Endothelial cell (in vitro differentiated cells): ENCODE measurements around the gene DAZAP1. TPM values are rescaled to one million over a fixed set of nuclear protein-coding genes. Genes with fewer than 3 reads are reported as not detected.
A peak's percentile ranks its signal among the peaks of the same experiment; 100 is the strongest.

Experiments used
- DNase-seq: peaks from one replicate; pipeline ENCODE4 v3.0.0; 2021; ENCODE audit warnings: low spot score
- H3K27ac Mint-ChIP-seq: one replicate; pipeline ENCODE4 v1.8.0; 2021; ENCODE audit warnings: mixed read lengths, inconsistent platforms; ENCODE audit not compliant: unreplicated experiment
- H3K27me3 Mint-ChIP-seq: one replicate; pipeline ENCODE4 v1.8.0; 2021; ENCODE audit warnings: mild to moderate bottlenecking, moderate library complexity, mixed read lengths, inconsistent platforms; ENCODE audit not compliant: unreplicated experiment
- H3K36me3 Mint-ChIP-seq: one replicate; pipeline ENCODE4 v1.8.0; 2021; ENCODE audit warnings: mild to moderate bottlenecking, low read depth, mixed read lengths, inconsistent platforms; ENCODE audit not compliant: unreplicated experiment
- H3K4me1 Mint-ChIP-seq: one replicate; pipeline ENCODE4 v1.8.0; 2021; ENCODE audit warnings: mild to moderate bottlenecking, mixed read lengths, inconsistent platforms; ENCODE audit not compliant: unreplicated experiment
- H3K4me3 Mint-ChIP-seq: one replicate; pipeline ENCODE4 v1.8.0; 2021; ENCODE audit warnings: mild to moderate bottlenecking, mixed read lengths, inconsistent platforms; ENCODE audit not compliant: unreplicated experiment
- H3K9me3 Mint-ChIP-seq: one replicate; pipeline ENCODE4 v1.8.0; 2021; ENCODE audit warnings: mixed read lengths, inconsistent platforms; ENCODE audit not compliant: unreplicated experiment
- total RNA-seq: library from RNA; stranded (reverse); fragmentation: NEBNext Ultra II Directional; extraction: Animal tissue kit (Norgen Biotek cat#: 25700); gene quantifications from one replicate; pipeline ENCODE4 v1.2.1, GENCODE V29; 2021; ENCODE audit not compliant: unreplicated experiment
- TF ChIP-seq, protein P1 (sequence below): fragments of 200-600 bp; sonication (generic); IDR thresholded peaks from one replicate; pipeline ENCODE4 v1.5.0; 2021; ENCODE audit warnings: antibody characterized with exemption; ENCODE audit not compliant: unreplicated experiment

The DAZAP1 gene
- total RNA-seq, 1 donor from 2014 or later = 145 TPM

DNA sequence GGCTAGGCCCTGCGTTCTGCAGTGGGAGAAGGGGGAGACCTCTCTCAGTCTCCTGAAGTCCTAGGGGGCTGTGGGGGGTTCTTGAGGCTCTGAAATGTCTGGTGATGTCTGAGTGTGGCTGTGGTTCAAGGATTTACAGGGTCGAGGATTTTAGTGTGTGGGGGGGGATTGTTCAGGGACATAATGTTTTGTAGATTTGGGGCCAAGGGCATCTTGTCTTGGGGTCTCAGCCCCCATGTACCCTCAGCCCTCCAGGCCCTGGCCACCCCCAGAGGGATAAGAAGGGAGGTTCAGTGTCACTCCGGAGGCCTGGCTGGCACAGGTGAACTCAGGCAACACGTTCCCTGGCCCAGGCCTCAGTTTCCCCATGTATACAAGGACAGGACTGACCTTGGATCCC lies 40.1 kb downstream of the DAZAP1 start:
- Mint-ChIP-seq H3K4me3 (peak overlapping the region; percentile 86), H3K9me3 (no peaks in the 10 kb centered on the region), H3K36me3 (peaks cover 8% of the 10 kb centered on the region), H3K27me3 (peaks cover 23% of the 10 kb centered on the region), H3K4me1 (peaks cover 7% of the 10 kb centered on the region), H3K27ac (peak overlapping the region; percentile 63)
- no peak for DNase-seq
- TF ChIP-seq, protein P1, sequence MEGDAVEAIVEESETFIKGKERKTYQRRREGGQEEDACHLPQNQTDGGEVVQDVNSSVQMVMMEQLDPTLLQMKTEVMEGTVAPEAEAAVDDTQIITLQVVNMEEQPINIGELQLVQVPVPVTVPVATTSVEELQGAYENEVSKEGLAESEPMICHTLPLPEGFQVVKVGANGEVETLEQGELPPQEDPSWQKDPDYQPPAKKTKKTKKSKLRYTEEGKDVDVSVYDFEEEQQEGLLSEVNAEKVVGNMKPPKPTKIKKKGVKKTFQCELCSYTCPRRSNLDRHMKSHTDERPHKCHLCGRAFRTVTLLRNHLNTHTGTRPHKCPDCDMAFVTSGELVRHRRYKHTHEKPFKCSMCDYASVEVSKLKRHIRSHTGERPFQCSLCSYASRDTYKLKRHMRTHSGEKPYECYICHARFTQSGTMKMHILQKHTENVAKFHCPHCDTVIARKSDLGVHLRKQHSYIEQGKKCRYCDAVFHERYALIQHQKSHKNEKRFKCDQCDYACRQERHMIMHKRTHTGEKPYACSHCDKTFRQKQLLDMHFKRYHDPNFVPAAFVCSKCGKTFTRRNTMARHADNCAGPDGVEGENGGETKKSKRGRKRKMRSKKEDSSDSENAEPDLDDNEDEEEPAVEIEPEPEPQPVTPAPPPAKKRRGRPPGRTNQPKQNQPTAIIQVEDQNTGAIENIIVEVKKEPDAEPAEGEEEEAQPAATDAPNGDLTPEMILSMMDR = no peak

DNA sequence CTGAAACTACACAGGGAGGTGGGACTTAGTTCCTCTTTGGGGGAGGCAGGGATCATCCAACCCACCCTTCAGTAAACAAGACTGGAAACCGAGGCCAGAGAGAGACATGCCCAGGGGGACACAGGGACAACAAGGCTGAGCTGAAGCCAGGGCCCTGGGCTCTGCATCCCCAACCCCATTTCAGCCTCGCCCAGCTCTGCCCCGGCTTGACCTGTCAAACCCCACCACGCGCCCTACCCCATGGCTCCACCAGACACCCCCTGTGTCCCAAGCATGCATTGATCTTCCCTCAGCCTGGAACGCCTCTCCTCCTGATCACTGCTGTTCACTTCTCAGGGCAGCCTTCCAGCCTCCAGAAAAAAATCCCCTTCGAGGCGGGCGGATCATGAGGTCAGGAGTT lies 40.6 kb downstream of the DAZAP1 start:
- peaks cover 5% of the 10 kb centered on the region for H3K36me3 Mint-ChIP-seq
- TF ChIP-seq, protein P1 = no peak
- H3K27me3 Mint-ChIP-seq = peaks cover 21% of the 10 kb centered on the region
- no peak overlapping the region for H3K27ac Mint-ChIP-seq
- peak overlapping the region; percentile 63 for H3K4me3 Mint-ChIP-seq
- DNase-seq = no peak
- H3K4me1 Mint-ChIP-seq = peaks cover 7% of the 10 kb centered on the region
- H3K9me3 Mint-ChIP-seq = no peaks in the 10 kb centered on the region

DNA sequence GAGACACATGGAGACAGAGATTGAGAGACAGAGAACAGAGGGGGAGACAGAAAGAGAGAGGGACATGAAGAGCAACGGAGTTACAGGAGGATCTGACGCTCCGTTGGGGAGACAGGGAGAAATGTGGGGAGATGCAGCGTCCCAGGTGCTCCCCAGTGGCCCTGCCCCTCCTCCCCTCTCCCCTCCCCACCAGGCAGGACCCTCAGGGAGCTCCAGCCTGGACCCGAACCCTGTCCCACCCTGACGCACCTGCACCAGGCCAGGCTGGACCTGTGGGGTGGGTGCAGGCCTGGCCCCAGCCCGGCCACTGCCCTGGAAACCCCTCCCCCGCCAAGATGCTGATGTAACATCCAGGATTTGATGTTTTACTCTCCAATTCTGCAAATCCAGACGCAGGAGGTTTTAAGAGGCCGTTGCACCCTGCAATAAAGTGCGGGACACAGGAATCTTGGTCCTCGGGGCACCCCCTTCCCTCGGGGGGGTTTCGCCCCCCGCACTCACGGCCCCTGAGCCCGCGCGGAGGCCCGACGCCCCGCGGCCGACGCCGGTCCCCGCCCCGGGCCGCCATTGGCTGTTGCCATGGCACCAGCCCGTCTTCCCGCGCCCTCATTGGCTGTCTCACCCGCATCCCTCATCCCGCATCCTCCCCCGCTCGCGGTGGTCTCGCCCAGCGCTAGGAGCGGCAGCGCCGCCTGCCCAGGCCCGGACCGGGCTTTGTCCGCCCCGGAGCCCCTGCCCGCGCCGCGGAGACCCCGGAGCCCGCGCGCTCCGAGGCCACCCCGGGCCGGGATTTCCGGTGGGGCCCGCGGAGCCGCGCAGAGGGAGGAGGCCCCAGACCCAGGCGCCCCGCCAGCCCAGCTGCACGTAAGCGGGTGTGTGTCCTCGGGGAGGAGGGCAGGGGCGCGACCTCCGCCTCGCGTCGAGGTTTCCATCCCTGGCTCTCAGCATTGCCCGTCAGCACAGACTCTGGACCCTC lies 42.4 kb downstream of the DAZAP1 start, which contains the start of gene APC2:
APC2 (plus strand) TSS at position 655 of the 976 bp plus-strand sequence. CDS start 2,881 bp downstream, outside the sequence.
- TF ChIP-seq, protein P1 = no peak
- Mint-ChIP-seq H3K27ac (no peak within 1 kb of the TSS), H3K36me3 (peaks cover 5% of the 10 kb centered on the region), H3K4me1 (peaks cover 3% of the 10 kb centered on the region), H3K27me3 (peaks cover 24% of the 10 kb centered on the region), H3K9me3 (no peaks in the 10 kb centered on the region), H3K4me3 (no peak within 1 kb of the TSS)
- peak; percentile 54 for DNase-seq

DNA sequence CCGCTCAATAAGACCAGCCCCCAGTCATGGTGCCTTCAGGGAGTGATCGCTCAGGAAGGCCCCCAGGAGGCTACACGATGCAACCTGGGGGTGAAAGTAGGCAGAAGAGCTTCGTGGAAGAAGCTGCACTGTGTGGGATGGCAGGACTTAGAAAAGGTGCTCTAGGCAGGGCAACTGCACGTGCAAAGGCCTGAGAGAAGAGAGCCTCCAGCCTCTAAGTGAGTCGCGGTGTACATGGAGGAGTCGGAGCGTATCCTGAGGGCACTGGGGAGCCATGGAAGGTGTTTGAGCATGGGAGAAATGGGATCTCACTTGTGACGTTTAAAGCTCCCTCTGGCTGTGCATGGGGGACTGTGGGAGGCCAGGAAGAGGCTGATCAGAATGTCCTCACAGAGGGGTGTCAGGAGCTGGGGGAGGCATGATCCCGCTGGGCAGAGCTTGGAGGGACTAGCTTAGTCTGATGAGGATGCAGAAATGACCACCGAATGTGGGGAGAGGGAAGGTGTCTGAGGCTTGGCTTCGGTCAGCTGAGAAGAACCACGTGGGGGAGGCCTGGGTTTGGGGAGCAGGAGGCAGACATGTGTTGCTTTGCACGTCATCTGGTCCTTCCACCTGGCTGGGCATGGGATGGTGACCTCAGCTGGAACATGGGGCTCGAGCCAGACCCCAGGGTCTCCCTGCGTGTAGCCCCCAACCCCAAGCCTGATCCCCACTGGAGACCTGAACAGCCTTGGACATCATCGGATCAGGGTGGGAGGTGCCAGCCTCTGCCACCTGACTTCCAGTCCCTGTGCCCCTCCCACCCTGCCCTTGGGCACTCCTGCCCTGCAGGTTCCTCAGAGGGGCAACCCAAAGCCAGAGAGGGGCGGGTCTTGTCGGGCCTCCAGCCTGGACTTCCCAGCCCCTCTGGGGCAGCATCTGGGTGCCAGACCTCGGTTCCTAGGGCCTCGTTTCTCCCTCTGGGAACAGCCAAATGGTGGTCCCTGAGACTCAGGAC lies 43.6 kb downstream of the DAZAP1 start:
- Mint-ChIP-seq H3K27ac (no peak overlapping the region), H3K27me3 (peaks cover 29% of the 10 kb centered on the region), H3K36me3 (peaks cover 5% of the 10 kb centered on the region), H3K4me3 (no peak overlapping the region), H3K4me1 (peaks cover 3% of the 10 kb centered on the region), H3K9me3 (no peaks in the 10 kb centered on the region)
- DNase-seq = no peak
- TF ChIP-seq, protein P1 = no peak
